ENCODE measurements around the gene AKR1C8.
"Not testable (repeated sequence)": the region's sequence is repeated elsewhere in the genome, so short reads cannot be mapped to it uniquely, and the experiment has no call there.

- TF ChIP-seq, protein P1, sequence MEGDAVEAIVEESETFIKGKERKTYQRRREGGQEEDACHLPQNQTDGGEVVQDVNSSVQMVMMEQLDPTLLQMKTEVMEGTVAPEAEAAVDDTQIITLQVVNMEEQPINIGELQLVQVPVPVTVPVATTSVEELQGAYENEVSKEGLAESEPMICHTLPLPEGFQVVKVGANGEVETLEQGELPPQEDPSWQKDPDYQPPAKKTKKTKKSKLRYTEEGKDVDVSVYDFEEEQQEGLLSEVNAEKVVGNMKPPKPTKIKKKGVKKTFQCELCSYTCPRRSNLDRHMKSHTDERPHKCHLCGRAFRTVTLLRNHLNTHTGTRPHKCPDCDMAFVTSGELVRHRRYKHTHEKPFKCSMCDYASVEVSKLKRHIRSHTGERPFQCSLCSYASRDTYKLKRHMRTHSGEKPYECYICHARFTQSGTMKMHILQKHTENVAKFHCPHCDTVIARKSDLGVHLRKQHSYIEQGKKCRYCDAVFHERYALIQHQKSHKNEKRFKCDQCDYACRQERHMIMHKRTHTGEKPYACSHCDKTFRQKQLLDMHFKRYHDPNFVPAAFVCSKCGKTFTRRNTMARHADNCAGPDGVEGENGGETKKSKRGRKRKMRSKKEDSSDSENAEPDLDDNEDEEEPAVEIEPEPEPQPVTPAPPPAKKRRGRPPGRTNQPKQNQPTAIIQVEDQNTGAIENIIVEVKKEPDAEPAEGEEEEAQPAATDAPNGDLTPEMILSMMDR (IDR thresholded peaks at IDR 0.05), result not testable (repeated sequence)
- TF ChIP-seq POLR2A (IDR thresholded peaks at IDR 0.05; ENCODE audit: low read depth); POLR2AphosphoS5 (IDR thresholded peaks at IDR 0.05); EP300 (IDR thresholded peaks at IDR 0.05): not testable (repeated sequence)
These were observed 75.1 kb downstream of the AKR1C8 start for GRCh38 chr10:5109861-5110260.
